ENCODE data around the gene NHSL2. TPM values are rescaled to one million over a fixed set of nuclear protein-coding genes. Genes with fewer than 3 reads are reported as not detected.

The NHSL2 gene
- total and polyA plus RNA-seq, 2 experiments from 2014 or later = 4.7 to 9.5 TPM

GRCh38 chrX:72029483-72030411 is 119.1 kb downstream of the NHSL2 start:
- Histone ChIP-seq H3K4me3 (no peak overlapping the region), H3K9me2 (ENCODE audit: insufficient read depth) (no peaks in the 10 kb centered on the region), H2AFZ (no peak overlapping the region), H3K79me2 (replicated peaks; ENCODE audit: insufficient read depth) (no peaks in the 10 kb centered on the region), H3K27ac (ENCODE audit: low read depth) (no peak overlapping the region), H3K27me3 (ENCODE audit: insufficient read depth) (no peaks in the 10 kb centered on the region), H3K4me1 (ENCODE audit: insufficient read depth) (no peaks in the 10 kb centered on the region), H3F3A (replicated peaks; ENCODE audit: low read depth) (no peaks in the 10 kb centered on the region), H4K20me1 (replicated peaks; ENCODE audit: insufficient read depth) (no peaks in the 10 kb centered on the region), H3K4me2 (no peak overlapping the region), H3K36me3 (ENCODE audit: insufficient read depth) (no peaks in the 10 kb centered on the region)
- no peak for TF ChIP-seq CTCF (conservative IDR thresholded peaks at IDR 0.05; ENCODE audit: low read depth in 2 of 2)
- TF ChIP-seq, protein P1, sequence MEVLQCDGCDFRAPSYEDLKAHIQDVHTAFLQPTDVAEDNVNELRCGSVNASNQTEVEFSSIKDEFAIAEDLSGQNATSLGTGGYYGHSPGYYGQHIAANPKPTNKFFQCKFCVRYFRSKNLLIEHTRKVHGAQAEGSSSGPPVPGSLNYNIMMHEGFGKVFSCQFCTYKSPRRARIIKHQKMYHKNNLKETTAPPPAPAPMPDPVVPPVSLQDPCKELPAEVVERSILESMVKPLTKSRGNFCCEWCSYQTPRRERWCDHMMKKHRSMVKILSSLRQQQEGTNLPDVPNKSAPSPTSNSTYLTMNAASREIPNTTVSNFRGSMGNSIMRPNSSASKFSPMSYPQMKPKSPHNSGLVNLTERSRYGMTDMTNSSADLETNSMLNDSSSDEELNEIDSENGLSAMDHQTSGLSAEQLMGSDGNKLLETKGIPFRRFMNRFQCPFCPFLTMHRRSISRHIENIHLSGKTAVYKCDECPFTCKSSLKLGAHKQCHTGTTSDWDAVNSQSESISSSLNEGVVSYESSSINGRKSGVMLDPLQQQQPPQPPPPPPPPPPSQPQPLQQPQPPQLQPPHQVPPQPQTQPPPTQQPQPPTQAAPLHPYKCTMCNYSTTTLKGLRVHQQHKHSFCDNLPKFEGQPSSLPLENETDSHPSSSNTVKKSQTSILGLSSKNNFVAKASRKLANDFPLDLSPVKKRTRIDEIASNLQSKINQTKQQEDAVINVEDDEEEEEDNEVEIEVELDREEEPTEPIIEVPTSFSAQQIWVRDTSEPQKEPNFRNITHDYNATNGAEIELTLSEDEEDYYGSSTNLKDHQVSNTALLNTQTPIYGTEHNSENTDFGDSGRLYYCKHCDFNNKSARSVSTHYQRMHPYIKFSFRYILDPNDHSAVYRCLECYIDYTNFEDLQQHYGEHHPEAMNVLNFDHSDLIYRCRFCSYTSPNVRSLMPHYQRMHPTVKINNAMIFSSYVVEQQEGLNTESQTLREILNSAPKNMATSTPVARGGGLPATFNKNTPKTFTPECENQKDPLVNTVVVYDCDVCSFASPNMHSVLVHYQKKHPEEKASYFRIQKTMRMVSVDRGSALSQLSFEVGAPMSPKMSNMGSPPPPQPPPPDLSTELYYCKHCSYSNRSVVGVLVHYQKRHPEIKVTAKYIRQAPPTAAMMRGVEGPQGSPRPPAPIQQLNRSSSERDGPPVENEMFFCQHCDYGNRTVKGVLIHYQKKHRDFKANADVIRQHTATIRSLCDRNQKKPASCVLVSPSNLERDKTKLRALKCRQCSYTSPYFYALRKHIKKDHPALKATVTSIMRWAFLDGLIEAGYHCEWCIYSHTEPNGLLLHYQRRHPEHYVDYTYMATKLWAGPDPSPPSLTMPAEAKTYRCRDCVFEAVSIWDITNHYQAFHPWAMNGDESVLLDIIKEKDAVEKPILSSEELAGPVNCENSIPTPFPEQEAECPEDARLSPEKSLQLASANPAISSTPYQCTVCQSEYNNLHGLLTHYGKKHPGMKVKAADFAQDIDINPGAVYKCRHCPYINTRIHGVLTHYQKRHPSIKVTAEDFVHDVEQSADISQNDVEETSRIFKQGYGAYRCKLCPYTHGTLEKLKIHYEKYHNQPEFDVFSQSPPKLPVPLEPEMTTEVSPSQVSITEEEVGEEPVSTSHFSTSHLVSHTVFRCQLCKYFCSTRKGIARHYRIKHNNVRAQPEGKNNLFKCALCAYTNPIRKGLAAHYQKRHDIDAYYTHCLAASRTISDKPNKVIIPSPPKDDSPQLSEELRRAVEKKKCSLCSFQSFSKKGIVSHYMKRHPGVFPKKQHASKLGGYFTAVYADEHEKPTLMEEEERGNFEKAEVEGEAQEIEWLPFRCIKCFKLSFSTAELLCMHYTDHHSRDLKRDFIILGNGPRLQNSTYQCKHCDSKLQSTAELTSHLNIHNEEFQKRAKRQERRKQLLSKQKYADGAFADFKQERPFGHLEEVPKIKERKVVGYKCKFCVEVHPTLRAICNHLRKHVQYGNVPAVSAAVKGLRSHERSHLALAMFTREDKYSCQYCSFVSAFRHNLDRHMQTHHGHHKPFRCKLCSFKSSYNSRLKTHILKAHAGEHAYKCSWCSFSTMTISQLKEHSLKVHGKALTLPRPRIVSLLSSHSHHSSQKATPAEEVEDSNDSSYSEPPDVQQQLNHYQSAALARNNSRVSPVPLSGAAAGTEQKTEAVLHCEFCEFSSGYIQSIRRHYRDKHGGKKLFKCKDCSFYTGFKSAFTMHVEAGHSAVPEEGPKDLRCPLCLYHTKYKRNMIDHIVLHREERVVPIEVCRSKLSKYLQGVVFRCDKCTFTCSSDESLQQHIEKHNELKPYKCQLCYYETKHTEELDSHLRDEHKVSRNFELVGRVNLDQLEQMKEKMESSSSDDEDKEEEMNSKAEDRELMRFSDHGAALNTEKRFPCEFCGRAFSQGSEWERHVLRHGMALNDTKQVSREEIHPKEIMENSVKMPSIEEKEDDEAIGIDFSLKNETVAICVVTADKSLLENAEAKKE (CRISPR knock-in tag; IDR thresholded peaks at IDR 0.05) = no peak
- TF ChIP-seq POLR2AphosphoS5 (IDR thresholded peaks at IDR 0.05; ENCODE audit: low read depth) = no peak
- no peak for TF ChIP-seq NANOG (IDR thresholded peaks at IDR 0.05; ENCODE audit: borderline replicate concordance)
- no peak for TF ChIP-seq JUNB (IDR thresholded peaks at IDR 0.05; ENCODE audit: unreplicated experiment)
- TF ChIP-seq, protein P2, sequence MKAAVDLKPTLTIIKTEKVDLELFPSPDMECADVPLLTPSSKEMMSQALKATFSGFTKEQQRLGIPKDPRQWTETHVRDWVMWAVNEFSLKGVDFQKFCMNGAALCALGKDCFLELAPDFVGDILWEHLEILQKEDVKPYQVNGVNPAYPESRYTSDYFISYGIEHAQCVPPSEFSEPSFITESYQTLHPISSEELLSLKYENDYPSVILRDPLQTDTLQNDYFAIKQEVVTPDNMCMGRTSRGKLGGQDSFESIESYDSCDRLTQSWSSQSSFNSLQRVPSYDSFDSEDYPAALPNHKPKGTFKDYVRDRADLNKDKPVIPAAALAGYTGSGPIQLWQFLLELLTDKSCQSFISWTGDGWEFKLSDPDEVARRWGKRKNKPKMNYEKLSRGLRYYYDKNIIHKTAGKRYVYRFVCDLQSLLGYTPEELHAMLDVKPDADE (IDR thresholded peaks at IDR 0.05) = no peak
- no peak for TF ChIP-seq ZNF331 (CRISPR knock-in tag; IDR thresholded peaks at IDR 0.05; ENCODE audit: low read depth)
- no peak for TF ChIP-seq STAT1 (IDR thresholded peaks at IDR 0.05; ENCODE audit: unreplicated experiment)
- no peak for TF ChIP-seq REST (IDR thresholded peaks at IDR 0.05; ENCODE audit: unreplicated experiment)
- TF ChIP-seq CREB1 (CRISPR knock-in tag; IDR thresholded peaks at IDR 0.05; ENCODE audit: low read depth) = no peak
- no peak for TF ChIP-seq EZH2 (IDR thresholded peaks at IDR 0.05; ENCODE audit: low read depth, unreplicated experiment)
- no peak for TF ChIP-seq ZNF114 (CRISPR knock-in tag; IDR thresholded peaks at IDR 0.05)
- TF ChIP-seq EZH2phosphoT487 (IDR thresholded peaks at IDR 0.05; ENCODE audit: unreplicated experiment) = no peak
- ATAC-seq (no peak), DNase-seq (ENCODE audit: low spot score) (no peak)
- Mint-ChIP-seq H3K27me3 (ENCODE audit: insufficient read depth, low read depth, poor library complexity) (peaks cover 10% of the 10 kb centered on the region), H3K27ac (no peak overlapping the region), H3K4me1 (peaks cover 5% of the 10 kb centered on the region), H3K36me3 (ENCODE audit: low read depth) (0 out of 3 replicates have a peak, but pooled peaks cover 4% of the 10 kb centered on the region), H3K4me3 (no peak overlapping the region), H3K9me3 (no peaks in the 10 kb centered on the region)

All from GM23338 (cell line).